NCI-H226 (cell line): ENCODE measurements around the gene PSMA7.
"Not testable (repeated sequence)": the region's sequence is repeated elsewhere in the genome, so short reads cannot be mapped to it uniquely, and the experiment has no call there.

ENCODE experiments used
- DNase-seq: peaks from one replicate; pipeline ENCODE4 v3.0.0-alpha.2; 2015

The PSMA7 gene

GRCh38 chr20:62151835-62152364 is 8.7 kb upstream of the PSMA7 start:
- no peak for DNase-seq

- no peak for DNase-seq
Observed at GRCh38 chr20:62151225-62151624, 8.0 kb upstream of the PSMA7 start.

GRCh38 chr20:62150310-62150575 is 7.0 kb upstream of the PSMA7 start:
- no peak for DNase-seq

- DNase-seq = no peak
Observed at GRCh38 chr20:62149532-62150309, 6.5 kb upstream of the PSMA7 start.

- DNase-seq = no peak
Observed at GRCh38 chr20:62148908-62149314, 5.7 kb upstream of the PSMA7 start.

- not testable (repeated sequence) for DNase-seq
Observed at GRCh38 chr20:62148383-62148782, 5.2 kb upstream of the PSMA7 start.

- DNase-seq = no peak
Observed at GRCh38 chr20:62147528-62147927, 4.3 kb upstream of the PSMA7 start.

- DNase-seq = no peak
Observed at GRCh38 chr20:62147125-62147524, 3.9 kb upstream of the PSMA7 start.

- DNase-seq = no peak
Observed at GRCh38 chr20:62146019-62146755, 3.0 kb upstream of the PSMA7 start.

- no peak for DNase-seq
Observed at GRCh38 chr20:62145688-62146018, 2.5 kb upstream of the PSMA7 start.

GRCh38 chr20:62143957-62144825 is 997 bp upstream of the PSMA7 start:
- DNase-seq = no peak

GRCh38 chr20:62142252-62143080 is 728 bp downstream of the PSMA7 start:
- DNase-seq = no peak

GRCh38 chr20:62141397-62142251 is 1.6 kb downstream of the PSMA7 start:
- DNase-seq = no peak

- DNase-seq = no peak
Observed at GRCh38 chr20:62141043-62141396, 2.2 kb downstream of the PSMA7 start.

GRCh38 chr20:62139636-62140035 is 3.6 kb downstream of the PSMA7 start:
- DNase-seq = no peak

GRCh38 chr20:62138912-62139311 is 4.3 kb downstream of the PSMA7 start:
- DNase-seq = no peak

- DNase-seq = no peak
Observed at GRCh38 chr20:62138204-62138543, 5.0 kb downstream of the PSMA7 start.

GRCh38 chr20:62137478-62138203 is 5.6 kb downstream of the PSMA7 start:
- DNase-seq = no peak

GRCh38 chr20:62137092-62137384 is 6.2 kb downstream of the PSMA7 start:
- DNase-seq = no peak

- peak; percentile 40 for DNase-seq
Observed at GRCh38 chr20:62136283-62137091, 6.7 kb downstream of the PSMA7 start.
